MCF 10A (cell line): Measurements from ENCODE around the gene PGBD5. TPM values are rescaled to one million over a fixed set of nuclear protein-coding genes. Genes with fewer than 3 reads are reported as not detected.

Experiments used
- BruUV-seq: library from RNA; stranded (reverse); fragments of 400-500 nt; replicated peaks from 2 replicates; lab custom pipeline; 2021; lab: Mats Ljungman, UMichigan
- CTCF ChIA-PET: fragments of 300-600 bp; sonication (Branson Sonifier 250); formaldehyde crosslinking; extraction: SDS; loops from one replicate; lab custom pipeline; 2021; ENCODE audit warnings: antibody characterized with exemption, inconsistent platforms; lab: Yijun Ruan, JAX
- POLR2A ChIA-PET: fragments of 300-600, 350-650 bp; sonication (Branson Sonifier 250); formaldehyde crosslinking; extraction: SDS; loops from one replicate; lab custom pipeline; 2020; ENCODE audit warnings: antibody characterized with exemption, inconsistent platforms; lab: Yijun Ruan, JAX
- DNase-seq: peaks from one replicate; pipeline ENCODE4 v3.0.0-alpha.2; 2018; ENCODE audit not compliant: unreplicated experiment
- H3K27ac Mint-ChIP-seq: one replicate; pipeline ENCODE4 v1.8.0; 2022; ENCODE audit warnings: mild to moderate bottlenecking, low read depth, mixed read lengths; ENCODE audit not compliant: unreplicated experiment
- H3K27me3 Mint-ChIP-seq: one replicate; pipeline ENCODE4 v1.8.0; 2022; ENCODE audit warnings: mixed read lengths; ENCODE audit not compliant: insufficient read depth, unreplicated experiment
- H3K36me3 Mint-ChIP-seq: one replicate; pipeline ENCODE4 v1.8.0; 2022; ENCODE audit warnings: mild to moderate bottlenecking, moderate library complexity, mixed read lengths; ENCODE audit not compliant: insufficient read depth, unreplicated experiment
- H3K4me1 Mint-ChIP-seq: one replicate; pipeline ENCODE4 v1.8.0; 2022; ENCODE audit warnings: mixed read lengths; ENCODE audit not compliant: insufficient read depth, unreplicated experiment
- H3K4me3 Mint-ChIP-seq: one replicate; pipeline ENCODE4 v1.8.0; 2022; ENCODE audit warnings: mild to moderate bottlenecking, moderate library complexity, mixed read lengths; ENCODE audit not compliant: unreplicated experiment
- H3K9me3 Mint-ChIP-seq: one replicate; pipeline ENCODE4 v1.8.0; 2022; ENCODE audit warnings: mixed read lengths; ENCODE audit not compliant: unreplicated experiment
- CTCF ChIP-seq: fragments of 200-600 bp; IDR thresholded peaks from one replicate; pipeline ENCODE4 v1.8.0; 2022; ENCODE audit warnings: antibody characterized with exemption, mild to moderate bottlenecking; ENCODE audit not compliant: unreplicated experiment
- intact Hi-C: fragments of 100-400 bp; cut with micrococcal nuclease; formaldehyde crosslinking; loops from 2 replicates; pipeline ENCODE4 v1.14.1; 2022
- total RNA-seq: library from RNA; stranded (reverse); gene quantifications from 2 replicates; pipeline ENCODE4 v1.2.3, GENCODE V29; 2022

Gene PGBD5
- total RNA-seq, 1 experiment from 2014 or later = 1.2 TPM

DNA sequence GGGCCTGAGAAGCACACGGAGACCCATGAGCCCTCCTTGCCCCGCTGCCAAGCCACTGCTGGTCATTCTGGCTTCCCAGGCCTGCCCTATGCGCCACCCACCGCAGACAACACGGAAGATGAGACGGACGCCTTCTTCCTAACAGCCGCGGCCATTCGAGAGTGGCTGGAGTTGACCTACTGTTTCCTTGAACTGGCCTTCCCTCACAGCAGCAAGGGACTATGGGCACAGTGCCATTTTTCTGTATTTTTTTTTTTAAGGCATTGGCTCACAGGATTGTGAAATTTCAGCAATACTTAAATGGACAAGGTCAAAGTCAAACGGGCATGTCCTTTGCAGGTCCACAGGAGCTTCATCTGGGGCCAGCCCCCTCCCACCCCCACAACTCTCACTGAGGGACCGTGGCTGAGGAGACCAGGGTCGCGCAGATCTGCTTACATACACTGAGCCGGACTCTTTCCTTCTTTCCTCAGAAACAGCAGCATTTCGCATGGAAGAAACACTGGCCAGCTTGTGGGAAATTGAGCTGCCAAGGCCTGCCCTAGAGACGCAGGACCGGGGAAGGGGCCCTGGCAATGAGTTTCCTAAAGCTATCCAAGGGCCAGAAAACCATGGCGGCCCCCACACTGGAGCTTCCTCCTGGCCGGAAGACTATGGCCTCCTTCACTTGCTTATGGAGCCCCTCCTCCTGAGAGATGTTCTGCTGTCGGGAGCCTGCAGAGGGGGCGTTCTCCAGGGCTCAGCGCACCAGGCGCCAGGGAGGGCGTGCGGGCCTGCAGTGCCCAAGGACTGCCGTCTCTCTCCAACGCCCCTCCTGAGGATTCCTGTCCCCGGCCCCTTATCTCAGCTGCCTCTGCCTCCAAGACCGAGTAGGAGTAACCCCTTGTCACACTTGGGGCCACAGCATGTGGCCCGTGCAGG lies 98.9 kb downstream of the PGBD5 start:
- Mint-ChIP-seq H3K4me3 (peak overlapping the region; percentile 50), H3K27me3 (no peaks in the 10 kb centered on the region), H3K4me1 (peaks cover 23% of the 10 kb centered on the region), H3K9me3 (no peaks in the 10 kb centered on the region), H3K36me3 (no peaks in the 10 kb centered on the region), H3K27ac (peak overlapping the region; percentile 55)
- peak; percentile 82 for DNase-seq
- BruUV-seq = TSS peak; percentile 60
- no peak for TF ChIP-seq CTCF
- ChIA-PET CTCF (interaction anchor here (0.6 to 1.2 kb wide), 5 partner anchors 13 to 455 kb away, joined by 4 to 5 read pairs (median 4); no protein-coding TSS in a partner anchor), POLR2A (interaction anchor here (0.5 to 2.0 kb wide), 9 partner anchors 15 to 700 kb away, joined by 3 to 9 read pairs (median 4); partner anchors contain the start of genes ARV1, PGBD5 and TTC13)
- intact Hi-C loops = loop anchor here (5.0 kb wide), 2 partner anchors 40 to 100 kb away; partner anchors contain the start of gene PGBD5

GRCh38 chr1:230323686-230324085 lies 102.4 kb downstream of the PGBD5 start:
- intact Hi-C loops = no loop called here
- H3K27me3 Mint-ChIP-seq = no peaks in the 10 kb centered on the region
- peaks cover 20% of the 10 kb centered on the region for H3K4me1 Mint-ChIP-seq
- H3K9me3 Mint-ChIP-seq = no peaks in the 10 kb centered on the region
- no peak for DNase-seq
- no peak overlapping the region for H3K4me3 Mint-ChIP-seq
- no peaks in the 10 kb centered on the region for H3K36me3 Mint-ChIP-seq
- ChIA-PET CTCF (interaction anchor here (0.7 to 1.4 kb wide), 4 partner anchors 14 to 664 kb away, joined by 3 read pairs; no protein-coding TSS in a partner anchor), POLR2A (interaction anchor here (1.2 kb wide), 1 partner anchor 10 kb away, joined by 3 read pairs; no protein-coding TSS in a partner anchor)
- BruUV-seq = no TSS peak
- TF ChIP-seq CTCF = no peak
- no peak overlapping the region for H3K27ac Mint-ChIP-seq

DNA sequence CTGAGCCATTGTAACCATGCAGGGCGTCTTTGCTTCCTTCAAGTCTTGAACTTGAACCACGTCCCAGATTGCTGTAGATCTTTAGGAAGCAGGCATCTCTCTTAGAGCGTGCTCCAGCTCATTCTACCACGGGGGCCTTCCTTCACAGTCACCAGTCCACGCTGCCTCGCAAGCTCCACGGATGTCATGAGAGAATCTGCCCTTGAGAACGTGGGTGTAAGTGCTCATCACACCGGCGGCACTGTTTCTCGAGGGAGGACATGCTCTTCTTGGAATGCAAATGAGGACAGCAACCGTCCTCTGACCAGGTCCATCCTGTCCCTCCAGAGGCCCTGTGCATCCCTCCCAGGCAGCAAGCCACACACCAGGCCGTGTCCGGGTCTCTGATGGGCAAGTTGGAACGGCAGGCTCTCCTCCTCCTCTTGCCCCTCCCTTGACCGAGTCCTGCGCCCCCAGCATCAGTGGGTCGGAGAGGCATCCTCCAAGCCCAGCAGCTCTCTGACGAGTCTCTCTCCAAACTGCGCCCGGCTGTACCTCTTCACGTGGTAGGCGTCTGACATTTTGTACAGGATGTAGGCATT lies 103.1 kb downstream of the PGBD5 start:
- CTCF ChIA-PET = interaction anchor here (0.8 to 1.4 kb wide), 3 partner anchors 13 to 99 kb away, joined by 3 read pairs; no protein-coding TSS in a partner anchor
- BruUV-seq = no TSS peak
- H3K9me3 Mint-ChIP-seq = no peaks in the 10 kb centered on the region
- no peaks in the 10 kb centered on the region for H3K27me3 Mint-ChIP-seq
- no peak for TF ChIP-seq CTCF
- H3K4me3 Mint-ChIP-seq = no peak overlapping the region
- H3K36me3 Mint-ChIP-seq = no peaks in the 10 kb centered on the region
- H3K27ac Mint-ChIP-seq = no peak overlapping the region
- POLR2A ChIA-PET = interaction anchor here (1.2 kb wide), 1 partner anchor 10 kb away, joined by 3 read pairs; no protein-coding TSS in a partner anchor
- intact Hi-C loops = no loop called here
- peaks cover 14% of the 10 kb centered on the region for H3K4me1 Mint-ChIP-seq
- DNase-seq = no peak

GRCh38 chr1:230322421-230322756 lies 103.7 kb downstream of the PGBD5 start:
- BruUV-seq = no TSS peak
- no peaks in the 10 kb centered on the region for H3K27me3 Mint-ChIP-seq
- POLR2A ChIA-PET = no interaction called here
- H3K4me3 Mint-ChIP-seq = no peak overlapping the region
- intact Hi-C loops = no loop called here
- DNase-seq = no peak
- no peak overlapping the region for H3K27ac Mint-ChIP-seq
- CTCF ChIA-PET = interaction anchor here (0.8 to 0.9 kb wide), 2 partner anchors 13 to 14 kb away, joined by 3 to 4 read pairs; no protein-coding TSS in a partner anchor
- TF ChIP-seq CTCF = no peak
- H3K9me3 Mint-ChIP-seq = no peaks in the 10 kb centered on the region
- H3K36me3 Mint-ChIP-seq = no peaks in the 10 kb centered on the region
- peaks cover 7% of the 10 kb centered on the region for H3K4me1 Mint-ChIP-seq
